Epithelial cell of esophagus (primary cell): Measurements from ENCODE around the gene VSIG10.
A peak's percentile ranks its signal among the peaks of the same experiment; 100 is the strongest.

Source experiments
- DNase-seq: peaks from one replicate; pipeline ENCODE4 v3.0.0; 2010; ENCODE audit warnings: low read depth
- H3K4me3 ChIP-seq: 2 replicates; pipeline ENCODE4 v1.5.1; 2011; ENCODE audit warnings: mild to moderate bottlenecking, low read length, control low read depth
- CTCF ChIP-seq: IDR thresholded peaks from 2 replicates; pipeline ENCODE4 v1.5.1; 2011; ENCODE audit warnings: low read depth, mild to moderate bottlenecking, low read length, control low read depth, inconsistent platforms; ENCODE audit not compliant: insufficient read depth; ENCODE audit errors: missing control alignments

The VSIG10 gene

GRCh38 chr12:118060301-118061010, 43.4 kb downstream of the VSIG10 start:
- peak; percentile 14 for DNase-seq
- no peak for TF ChIP-seq CTCF
- H3K4me3 ChIP-seq, result peak overlapping the region; percentile 68

GRCh38 chr12:118059341-118060191, 44.2 kb downstream of the VSIG10 start:
- peak overlapping the region; percentile 68 for H3K4me3 ChIP-seq
- no peak for TF ChIP-seq CTCF
- DNase-seq, result no peak

- TF ChIP-seq CTCF, result no peak
- H3K4me3 ChIP-seq, result no peak overlapping the region
- no peak for DNase-seq
These were observed 44.9 kb downstream of the VSIG10 start for GRCh38 chr12:118058881-118059280.

DNA sequence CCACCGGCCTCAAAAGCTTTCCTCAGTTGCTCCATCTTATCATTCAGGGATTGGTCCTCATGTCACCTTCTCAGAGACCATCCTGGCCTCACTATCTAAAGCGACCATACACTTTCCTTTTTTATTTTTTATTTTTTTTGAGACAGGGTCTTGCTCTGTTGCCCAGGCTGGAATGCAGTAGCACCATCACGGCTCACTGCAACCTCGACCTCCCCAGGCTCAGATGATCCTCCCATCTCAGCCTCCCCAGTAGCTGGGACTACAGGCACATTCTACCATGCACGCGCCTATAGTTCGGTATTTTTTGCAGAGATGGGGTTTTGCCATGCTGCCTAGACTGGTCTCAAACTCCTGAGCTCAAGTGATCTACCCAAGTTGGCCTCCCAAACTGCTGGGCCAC, 45.6 kb downstream of the VSIG10 start:
- TF ChIP-seq CTCF, result no peak
- no peak for DNase-seq
- H3K4me3 ChIP-seq, result no peak overlapping the region

DNA sequence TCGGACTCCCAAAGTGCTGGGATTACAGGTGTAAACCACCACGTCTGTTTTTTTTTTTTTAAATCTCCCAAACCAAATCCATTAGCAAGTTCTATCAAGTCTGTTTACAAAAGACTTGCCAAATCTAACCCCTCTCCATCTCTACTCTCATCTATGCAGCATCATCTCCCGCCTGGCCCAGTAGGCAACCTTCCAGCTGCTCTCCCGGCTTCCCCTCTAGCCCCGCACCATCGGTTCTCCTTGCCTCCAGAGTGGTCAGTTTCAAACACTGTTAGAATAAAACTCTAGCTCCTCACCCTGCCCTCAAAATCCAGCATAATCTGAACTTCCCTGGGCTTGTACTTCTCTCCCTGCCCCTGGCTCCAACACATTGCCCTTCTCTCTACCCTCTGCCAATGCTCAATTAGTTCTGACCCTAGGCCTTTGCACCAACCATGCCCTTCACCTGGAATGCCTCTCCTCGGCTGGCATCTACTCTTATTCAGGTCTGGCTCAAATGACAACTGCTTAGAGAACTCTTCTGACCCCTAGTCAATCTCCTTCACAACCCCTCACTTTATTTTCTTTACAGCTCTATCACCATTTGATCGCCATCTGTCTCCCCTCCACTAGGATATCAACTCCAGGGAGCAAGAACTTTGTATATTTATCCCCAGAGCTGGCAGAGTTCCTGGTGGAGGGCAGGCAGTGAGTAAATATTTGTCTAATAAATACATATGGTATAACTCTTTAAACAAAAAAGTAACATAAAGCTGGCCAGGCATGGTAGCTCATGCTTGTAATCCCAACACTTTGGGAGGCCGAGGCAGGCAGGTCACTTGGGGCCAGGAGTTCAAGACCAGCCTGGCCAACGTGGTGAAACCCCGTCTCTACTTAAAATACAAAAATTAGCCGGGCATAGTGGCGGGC, 47.7 kb downstream of the VSIG10 start:
- no peak for TF ChIP-seq CTCF
- no peak overlapping the region for H3K4me3 ChIP-seq
- DNase-seq, result no peak

- peak; percentile 78 for TF ChIP-seq CTCF
- DNase-seq, result peak; percentile 56
- no peak overlapping the region for H3K4me3 ChIP-seq
These were observed 48.7 kb downstream of the VSIG10 start for GRCh38 chr12:118055144-118055557.
